H1 (cell line): Measurements from ENCODE around the gene ZNF346. TPM values are rescaled to one million over a fixed set of nuclear protein-coding genes. Genes with fewer than 3 reads are reported as not detected.

Experiments used
- CREB1 ChIP-seq: IDR thresholded peaks from 2 replicates; pipeline ENCODE4 v1.6.1; 2012; ENCODE audit warnings: inconsistent platforms
- POLR2AphosphoS5 ChIP-seq: IDR thresholded peaks from 2 replicates; pipeline ENCODE4 v1.6.1; 2011; ENCODE audit warnings: low read depth, low read length
- SIN3A ChIP-seq, 2 experiments: IDR thresholded peaks in 1 of 2; conservative IDR thresholded peaks in 1 of 2; 2 replicates each; pipeline ENCODE4 v1.6.1; 2011 to 2012; ENCODE audit warnings: low read length in 2 of 2, improper control_type of control experiment in 1 of 2, low read depth in 1 of 2, mild to moderate bottlenecking in 1 of 2
- polyA plus RNA-seq, 7 experiments: library from polyadenylated mRNA; depleted of rRNA in 3 of 7; stranded (reverse) in 5 of 7; unstranded in 2 of 7; fragments of >200 nt in 5 of 7; fragments of 200-250 nt in 2 of 7; gene quantifications; 1 replicate in 5 of 7; 2 replicates in 1 of 7; 4 replicates in 1 of 7; pipeline versions ENCODE4 v1.2.1 to v1.2.3, GENCODE V29; 2011 to 2013; ENCODE audit warnings: missing spikeins in 2 of 7, mixed read lengths in 2 of 7
- total RNA-seq: library from RNA; stranded (reverse); fragmentation: NEBNext Ultra II Directional; extraction: Animal tissue kit (Norgen Biotek cat#: 25700); gene quantifications from 2 replicates; pipeline ENCODE4 v1.2.1, GENCODE V29; 2021
- TF ChIP-seq, protein P1 (sequence below): IDR thresholded peaks from 2 replicates; pipeline ENCODE4 v1.6.1; 2011; ENCODE audit warnings: low read depth, mild to moderate bottlenecking, low read length; ENCODE audit not compliant: insufficient read depth

Gene ZNF346
- total and polyA plus RNA-seq, 2 of the 8 experiments (the other 6 are each of a cell fraction or from before 2014, with no cell fraction given), result 19.9 to 20.8 TPM

DNA sequence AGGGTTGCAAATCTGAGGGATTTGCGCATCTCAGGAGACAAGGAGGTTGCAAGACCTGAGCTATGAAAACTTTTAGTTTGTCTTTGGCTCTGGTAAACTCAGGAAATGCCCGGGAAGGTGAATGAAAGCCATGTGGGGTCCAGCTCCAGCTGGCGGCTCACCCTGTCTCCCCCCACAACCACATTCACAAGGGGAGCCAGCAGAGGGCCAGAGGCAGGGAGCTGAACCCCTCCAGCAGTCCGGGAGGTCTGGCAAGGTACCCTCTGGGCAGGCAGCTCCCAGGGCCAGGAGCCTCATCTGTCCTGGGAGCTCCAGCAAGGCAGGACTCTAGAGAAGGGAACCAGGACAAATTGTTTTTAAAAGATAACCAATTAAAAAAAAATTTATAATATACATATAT is 61.7 kb downstream of the ZNF346 start (continued):
- TF ChIP-seq, protein P1, sequence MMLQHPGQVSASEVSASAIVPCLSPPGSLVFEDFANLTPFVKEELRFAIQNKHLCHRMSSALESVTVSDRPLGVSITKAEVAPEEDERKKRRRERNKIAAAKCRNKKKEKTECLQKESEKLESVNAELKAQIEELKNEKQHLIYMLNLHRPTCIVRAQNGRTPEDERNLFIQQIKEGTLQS, result no peak
- TF ChIP-seq SIN3A (conservative IDR thresholded peaks at IDR 0.05 in 1 of 2, IDR thresholded peaks at IDR 0.05 in 1 of 2; ENCODE audit: low read depth in 1 of 2, low read length in 2 of 2), result no peak
- no peak for TF ChIP-seq POLR2AphosphoS5
- TF ChIP-seq CREB1, result no peak
